Right atrium auricular region (tissue), 2 donors: Measurements from ENCODE around the gene FBXO31. TPM values are rescaled to one million over a fixed set of nuclear protein-coding genes. Genes with fewer than 3 reads are reported as not detected.

ENCODE experiments used
- DNase-seq: peaks from one replicate; pipeline ENCODE4 v3.0.0-alpha.2; 2019; ENCODE audit warnings: low spot score
- H3K27ac ChIP-seq, 2 donors: fragments of 200-600 bp; sonication (generic); 1 replicate in 1 of 2; 2 replicates in 1 of 2; pipeline ENCODE4 v1.5.1; 2016 to 2019
- H3K27me3 ChIP-seq, 2 donors: fragments of 200-600 bp; sonication (generic); one replicate each; pipeline versions ENCODE4 v1.5.1 to v1.6.0; 2017 to 2019
- H3K36me3 ChIP-seq: fragments of 200-600 bp; sonication (generic); one replicate; pipeline ENCODE4 v1.5.1; 2016
- H3K4me1 ChIP-seq, 2 donors: fragments of 200-600 bp; sonication (generic); one replicate each; pipeline versions ENCODE4 v1.5.1 to v1.6.0; 2017 to 2019
- H3K4me3 ChIP-seq, 2 donors: fragments of 200-600 bp; sonication (generic); 1 replicate in 1 of 2; 2 replicates in 1 of 2; pipeline ENCODE4 v1.5.1; 2017 to 2019; ENCODE audit warnings: mild to moderate bottlenecking in 1 of 2, moderate library complexity in 1 of 2
- H3K9me3 ChIP-seq, 2 donors: fragments of 200-600 bp; sonication (generic); one replicate each; pipeline ENCODE4 v1.5.1; 2019
- CTCF ChIP-seq, 2 donors: fragments of 200-600 bp; sonication (generic); IDR thresholded peaks; one replicate each; pipeline ENCODE4 v1.5.1; 2019; ENCODE audit warnings: antibody characterized with exemption in 2 of 2
- total RNA-seq, 2 donors: library from RNA; depleted of rRNA; stranded (reverse); fragments of >200 nt; gene quantifications; one replicate each; pipeline ENCODE4 v1.1.0, GENCODE V29; 2016

The FBXO31 gene
- total RNA-seq, 2 donors from 2014 or later, result 39.3 to 53.1 TPM

GRCh38 chr16:87337262-87337771 is 46.3 kb downstream of the FBXO31 start:
- DNase-seq, result no peak
- no peaks in the 10 kb centered on the region for H3K27me3 ChIP-seq
- H3K36me3 ChIP-seq, result peaks cover 76% of the 10 kb centered on the region

DNA sequence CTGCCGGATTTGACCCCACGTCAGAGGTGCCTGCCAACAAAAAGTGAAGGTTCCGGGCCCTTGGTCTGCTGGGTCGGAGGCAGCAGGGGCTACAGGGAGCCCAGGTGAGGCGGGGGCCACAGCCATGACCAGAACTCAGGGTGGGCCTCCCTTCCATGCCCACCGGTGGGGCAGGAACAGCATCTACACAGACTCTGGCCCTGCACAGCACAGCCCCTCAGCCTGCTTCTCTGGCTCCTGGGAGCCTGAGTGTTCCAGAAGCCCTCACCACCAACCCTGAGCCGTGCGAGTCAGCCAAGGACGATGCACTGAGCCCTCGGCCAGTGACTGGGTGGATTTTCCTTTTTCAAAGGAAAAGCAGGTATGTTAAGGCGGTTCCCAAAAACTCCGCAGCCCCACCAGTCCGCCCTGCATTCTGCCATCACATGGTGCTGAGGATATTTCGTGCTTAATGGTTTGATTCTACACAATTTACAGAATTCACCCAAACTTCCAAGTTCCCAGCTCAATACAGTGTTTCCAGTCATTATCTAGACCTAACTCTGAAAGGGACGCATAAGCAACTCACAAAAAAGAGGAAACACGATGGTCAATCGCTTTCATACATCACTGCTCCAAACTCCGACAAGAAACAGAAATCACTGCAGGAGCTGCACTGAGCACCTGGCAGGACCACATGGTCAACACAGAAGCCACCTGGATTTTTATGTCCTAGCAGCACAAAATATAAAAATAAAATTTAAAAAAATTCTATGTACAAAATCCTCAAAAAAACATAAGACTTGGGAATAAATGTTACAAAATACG is 46.9 kb downstream of the FBXO31 start:
- no peak for TF ChIP-seq CTCF (IDR thresholded peaks at IDR 0.05)
- no peaks in the 10 kb centered on the region for H3K4me1 ChIP-seq
- no peak overlapping the region for H3K27ac ChIP-seq
- H3K4me3 ChIP-seq, result no peak overlapping the region
- H3K9me3 ChIP-seq, result no peaks in the 10 kb centered on the region
- no peaks in the 10 kb centered on the region for H3K27me3 ChIP-seq
- H3K36me3 ChIP-seq, result peaks cover 69% of the 10 kb centered on the region
- DNase-seq, result no peak

More at GRCh38 chr16:87337262-87337771, 46.3 kb downstream of the FBXO31 start:
- Histone ChIP-seq H3K4me3 (no peak overlapping the region), H3K27ac (no peak overlapping the region), H3K9me3 (no peaks in the 10 kb centered on the region), H3K4me1 (no peaks in the 10 kb centered on the region)
- TF ChIP-seq CTCF (IDR thresholded peaks at IDR 0.05), result no peak

DNA sequence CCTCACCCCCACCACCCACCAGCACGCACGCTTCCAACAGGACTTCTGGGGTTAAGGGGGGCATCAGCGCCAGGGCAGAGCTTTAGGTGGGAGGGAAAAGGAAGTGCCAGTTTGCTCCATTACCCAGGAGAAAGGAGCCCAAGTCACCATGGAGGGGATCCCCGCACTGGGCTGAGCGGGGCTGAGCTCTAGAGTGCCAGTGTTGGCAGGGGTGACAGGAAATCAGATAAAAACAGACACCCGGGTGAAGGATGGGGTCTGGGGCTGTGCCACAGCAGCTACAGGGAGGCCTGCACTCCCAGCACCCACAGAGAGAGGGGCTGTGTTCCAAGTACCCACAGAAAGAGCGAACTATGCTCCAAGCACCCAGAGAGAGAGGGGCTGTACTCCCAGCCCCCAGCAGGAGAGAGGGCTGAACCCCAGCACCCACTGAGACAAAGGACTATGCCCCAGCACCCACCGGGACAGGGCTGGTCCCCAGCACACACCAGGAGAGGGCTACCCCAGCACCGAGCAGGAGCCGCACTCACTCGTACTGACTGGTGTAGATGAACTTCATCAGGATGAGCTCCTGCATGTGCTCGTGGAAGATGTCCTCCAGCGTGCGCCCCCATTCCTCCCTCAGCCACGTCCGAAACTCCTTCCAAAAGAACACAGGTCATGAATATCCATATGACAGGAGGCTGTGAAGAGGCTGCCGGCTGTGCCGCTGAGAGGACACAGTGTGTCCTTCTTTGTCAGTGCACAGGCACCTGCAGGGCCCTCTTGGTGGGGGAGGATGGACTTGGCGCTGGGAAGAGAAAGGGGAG is 47.7 kb downstream of the FBXO31 start:
- H3K9me3 ChIP-seq, result no peaks in the 10 kb centered on the region
- H3K36me3 ChIP-seq, result peaks cover 66% of the 10 kb centered on the region
- H3K4me3 ChIP-seq, result no peak overlapping the region
- no peaks in the 10 kb centered on the region for H3K27me3 ChIP-seq
- no peak for TF ChIP-seq CTCF (IDR thresholded peaks at IDR 0.05)
- no peaks in the 10 kb centered on the region for H3K4me1 ChIP-seq
- H3K27ac ChIP-seq, result no peak overlapping the region
- DNase-seq, result no peak

DNA sequence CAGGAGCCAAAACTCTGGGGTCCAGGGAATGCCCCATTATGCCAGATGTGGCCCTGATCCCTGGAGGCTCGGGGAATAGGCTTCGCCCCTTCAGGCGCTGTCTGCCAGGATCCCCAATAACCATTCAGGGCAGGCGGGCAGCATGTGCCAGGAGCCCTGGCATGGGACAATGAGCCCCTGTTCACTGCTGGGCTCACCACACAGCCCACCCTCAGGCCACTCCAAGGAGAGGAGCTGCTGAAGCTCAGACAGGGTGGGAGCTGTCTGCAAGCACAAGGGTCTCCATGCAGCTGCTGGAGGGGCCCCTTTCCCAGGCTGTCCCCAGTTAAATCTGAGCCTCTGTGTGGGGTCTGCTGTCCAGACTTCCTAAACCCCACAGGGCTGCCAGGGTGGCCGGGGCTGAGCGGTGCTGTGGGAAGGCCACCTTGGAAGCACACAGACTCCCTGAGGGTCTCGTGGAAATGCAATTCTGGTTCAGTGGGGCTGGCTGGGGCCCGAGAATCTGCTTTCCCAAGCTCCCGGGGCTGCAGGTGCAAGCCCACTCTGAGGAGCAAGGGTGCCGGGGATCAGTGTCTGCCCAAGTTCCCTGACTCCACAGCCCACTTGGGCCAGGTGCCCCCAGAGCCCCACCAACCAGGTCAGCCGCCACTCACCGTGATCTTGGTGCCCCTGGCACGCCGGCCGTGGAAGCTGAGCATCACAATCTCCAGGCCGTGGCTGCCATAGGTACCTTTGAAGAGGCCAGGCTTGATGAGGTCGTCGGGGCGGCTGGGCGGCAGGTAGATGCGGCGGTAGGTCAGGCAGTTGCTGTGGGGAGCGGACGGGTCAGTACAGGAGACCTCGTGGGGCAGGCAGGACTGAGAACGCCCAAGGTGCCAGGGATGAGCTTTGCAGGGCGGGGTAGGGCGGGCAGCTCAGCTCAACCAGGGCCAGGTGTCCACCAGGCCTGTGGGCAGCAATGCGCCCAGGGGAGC is 48.6 kb downstream of the FBXO31 start:
- H3K36me3 ChIP-seq, result peaks cover 68% of the 10 kb centered on the region
- no peaks in the 10 kb centered on the region for H3K27me3 ChIP-seq
- DNase-seq, result no peak
- no peak overlapping the region for H3K27ac ChIP-seq
- no peak for TF ChIP-seq CTCF (IDR thresholded peaks at IDR 0.05)
- no peaks in the 10 kb centered on the region for H3K9me3 ChIP-seq
- no peak overlapping the region for H3K4me3 ChIP-seq
- no peaks in the 10 kb centered on the region for H3K4me1 ChIP-seq
